BLaER1 treated with 17β-estradiol and CSF1 and Interleukin-3, amounts not matched to agents 10 nM and 100 nM (cell line): ENCODE results near the gene NDUFS8.
A peak's percentile ranks its signal among the peaks of the same experiment; 100 is the strongest.

Experiments used
- H3K27ac ChIP-seq, 11 experiments: shearing (Covaris generic); formaldehyde crosslinking; 2 replicates each; pipeline ENCODE4 v1.8.1; 2022
- H3K27me3 ChIP-seq, 11 experiments: shearing (Covaris generic); formaldehyde crosslinking; 2 replicates each; pipeline ENCODE4 v1.8.1; 2022
- H3K36me3 ChIP-seq, 11 experiments: shearing (Covaris generic); formaldehyde crosslinking; 2 replicates each; pipeline ENCODE4 v1.8.1; 2022
- H3K4me1 ChIP-seq, 10 experiments: shearing (Covaris generic); formaldehyde crosslinking; 2 replicates each; pipeline ENCODE4 v1.8.1; 2022
- H3K4me2 ChIP-seq, 11 experiments: shearing (Covaris generic); formaldehyde crosslinking; 2 replicates each; pipeline ENCODE4 v1.8.1; 2022
- H3K4me3 ChIP-seq, 10 experiments: shearing (Covaris generic); formaldehyde crosslinking; 2 replicates each; pipeline ENCODE4 v1.8.1; 2022
- H3K9ac ChIP-seq, 11 experiments: shearing (Covaris generic); formaldehyde crosslinking; 2 replicates each; pipeline ENCODE4 v1.8.1; 2022
- H3K9me3 ChIP-seq, 11 experiments: shearing (Covaris generic); formaldehyde crosslinking; replicated peaks in 1 of 11; 2 replicates each; pipeline ENCODE4 v1.8.1; 2022
- H4K20me1 ChIP-seq, 11 experiments: shearing (Covaris generic); formaldehyde crosslinking; 2 replicates each; pipeline ENCODE4 v1.8.1; 2022
- Cebpa-rat ChIP-seq, 11 experiments: shearing (Covaris generic); IDR thresholded peaks; 2 replicates each; pipeline ENCODE4 v1.8.1; 2022

Gene NDUFS8

DNA sequence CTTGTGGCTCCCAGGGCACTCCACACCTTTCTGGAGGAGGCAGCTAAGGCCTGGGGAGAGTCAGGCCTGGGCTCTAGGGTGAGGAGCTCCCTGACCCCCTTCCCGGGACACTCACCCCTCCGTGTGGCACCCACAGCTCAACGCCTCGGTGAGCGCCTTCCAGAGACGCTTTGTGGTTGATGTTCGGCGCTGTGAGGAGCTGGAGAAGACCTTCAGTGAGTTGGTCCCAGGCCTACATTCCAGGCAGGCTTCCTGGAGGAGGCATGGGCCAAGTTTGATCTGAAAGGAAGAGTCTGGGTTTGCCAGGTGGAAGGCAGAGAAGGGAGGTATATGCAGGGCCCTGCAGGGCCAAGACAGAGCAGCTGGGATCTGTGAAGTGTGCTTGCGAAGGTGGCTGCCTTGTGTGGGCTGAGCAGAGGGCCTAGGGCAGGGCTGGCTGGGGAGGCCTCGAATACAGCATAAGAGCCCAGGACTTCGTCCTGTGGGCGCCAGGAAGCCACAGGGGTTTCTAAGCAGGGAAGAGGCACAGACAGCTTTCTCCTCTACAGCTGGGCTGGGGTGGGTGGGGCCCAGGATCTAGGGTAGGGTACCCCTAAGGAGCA, 11.2 kb downstream of the NDUFS8 start:
- no peaks in the 10 kb centered on the region for H3K27me3 ChIP-seq
- H3K4me3 ChIP-seq, result peak overlapping the region; percentile 67 to 94 (median 77); a peak in 19 of 20 replicates
- H3K9me3 ChIP-seq, result no peaks in the 10 kb centered on the region
- peaks cover 24 to 65% (median 60%) of the 10 kb centered on the region in 11 experiments for H4K20me1 ChIP-seq
- H3K4me2 ChIP-seq, result peak overlapping the region; percentile 93 to 100 (median 98)
- peaks cover 45 to 81% (median 73%) of the 10 kb centered on the region in 10 experiments for H3K4me1 ChIP-seq
- H3K27ac ChIP-seq, result peak overlapping the region; percentile 70 to 92 (median 88)
- H3K9ac ChIP-seq, result peak overlapping the region; percentile 79 to 90 (median 86)
- TF ChIP-seq Cebpa-rat (IDR thresholded peaks at IDR 0.05), result no peak
- peaks cover 44 to 61% (median 54%) of the 10 kb centered on the region in 11 experiments for H3K36me3 ChIP-seq

DNA sequence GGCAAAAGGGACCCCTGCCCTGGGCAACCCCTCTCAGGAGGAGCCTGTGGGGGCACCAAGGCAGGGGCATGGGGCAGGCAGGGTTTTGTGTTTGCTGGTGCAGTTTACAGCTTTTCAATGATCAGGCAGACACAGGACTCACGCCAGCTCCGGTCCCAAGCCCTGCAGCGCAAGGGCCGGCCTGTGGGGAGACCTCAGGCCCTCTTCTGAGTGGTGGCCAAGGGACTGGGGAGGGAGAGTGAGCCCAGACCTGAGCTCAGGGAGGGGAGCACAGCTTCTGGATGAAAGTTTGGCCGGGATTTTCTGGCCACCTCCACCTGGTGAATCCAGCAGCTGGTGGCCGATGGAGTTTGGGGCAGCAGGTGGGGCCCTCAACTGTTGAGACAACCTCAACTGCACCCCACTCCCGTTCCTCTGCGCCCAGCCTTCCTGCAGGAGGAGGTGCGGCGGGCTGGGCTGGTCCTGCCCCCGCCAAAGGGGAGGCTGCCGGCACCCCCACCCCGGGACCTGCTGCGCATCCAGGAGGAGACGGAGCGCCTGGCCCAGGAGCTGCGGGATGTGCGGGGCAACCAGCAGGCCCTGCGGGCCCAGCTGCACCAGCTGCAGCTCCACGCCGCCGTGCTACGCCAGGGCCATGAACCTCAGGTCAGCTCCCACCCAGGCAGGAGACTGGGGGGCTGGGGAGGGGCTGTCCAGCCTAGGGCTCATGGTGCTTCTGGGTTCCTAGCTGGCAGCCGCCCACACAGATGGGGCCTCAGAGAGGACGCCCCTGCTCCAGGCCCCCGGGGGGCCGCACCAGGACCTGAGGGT, 11.9 kb downstream of the NDUFS8 start:
- Histone ChIP-seq H3K4me2 (peak overlapping the region; percentile 93 to 100 (median 98); a peak in 21 of 22 replicates), H3K9ac (peak overlapping the region; percentile 79 to 90 (median 86); a peak in 17 of 22 replicates), H3K27ac (peak overlapping the region in 8 of 11 experiments; percentile 85 to 92 (median 89); a peak in 12 of 22 replicates), H3K4me1 (peaks cover 37 to 74% (median 66%) of the 10 kb centered on the region in 10 experiments), H3K9me3 (no peaks in the 10 kb centered on the region), H3K36me3 (peaks cover 51 to 68% (median 61%) of the 10 kb centered on the region in 11 experiments), H3K27me3 (no peaks in the 10 kb centered on the region), H4K20me1 (peaks cover 24 to 72% (median 65%) of the 10 kb centered on the region in 11 experiments), H3K4me3 (peak overlapping the region in 2 of 10 experiments; percentile 92 to 94; a peak in 3 of 20 replicates)
- no peak for TF ChIP-seq Cebpa-rat (IDR thresholded peaks at IDR 0.05)

DNA sequence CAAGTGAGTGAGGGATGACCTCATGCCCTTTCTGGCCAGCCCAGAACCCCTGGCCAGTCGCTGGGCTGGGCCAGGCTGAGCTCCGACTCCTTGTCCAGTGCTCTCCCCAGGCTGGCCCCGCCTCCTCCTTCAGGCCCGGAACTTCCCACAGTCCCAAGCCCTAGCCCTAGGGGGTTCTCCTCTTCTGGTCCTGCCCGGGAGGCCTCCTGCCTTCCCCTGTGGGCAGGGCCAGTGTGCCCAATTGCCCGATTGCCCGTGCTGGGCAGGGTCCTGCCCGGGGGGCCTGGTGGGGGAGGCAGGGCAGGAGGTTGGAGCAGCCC, 12.5 kb downstream of the NDUFS8 start:
- Histone ChIP-seq H3K4me1 (peaks cover 32 to 68% (median 61%) of the 10 kb centered on the region in 10 experiments), H3K27me3 (no peaks in the 10 kb centered on the region), H3K4me3 (no peak overlapping the region), H3K27ac (peak overlapping the region in 4 of 11 experiments; percentile 1 to 92 (median 13); a peak in 5 of 22 replicates), H3K9ac (peak overlapping the region in 6 of 11 experiments; percentile 37 to 88 (median 86); a peak in 8 of 22 replicates), H3K9me3 (no peaks in the 10 kb centered on the region), H4K20me1 (peaks cover 24 to 77% (median 70%) of the 10 kb centered on the region in 11 experiments), H3K36me3 (peaks cover 56 to 73% (median 67%) of the 10 kb centered on the region in 11 experiments), H3K4me2 (peak overlapping the region; percentile 7 to 100 (median 98); a peak in 16 of 22 replicates)
- no peak for TF ChIP-seq Cebpa-rat (IDR thresholded peaks at IDR 0.05)

DNA sequence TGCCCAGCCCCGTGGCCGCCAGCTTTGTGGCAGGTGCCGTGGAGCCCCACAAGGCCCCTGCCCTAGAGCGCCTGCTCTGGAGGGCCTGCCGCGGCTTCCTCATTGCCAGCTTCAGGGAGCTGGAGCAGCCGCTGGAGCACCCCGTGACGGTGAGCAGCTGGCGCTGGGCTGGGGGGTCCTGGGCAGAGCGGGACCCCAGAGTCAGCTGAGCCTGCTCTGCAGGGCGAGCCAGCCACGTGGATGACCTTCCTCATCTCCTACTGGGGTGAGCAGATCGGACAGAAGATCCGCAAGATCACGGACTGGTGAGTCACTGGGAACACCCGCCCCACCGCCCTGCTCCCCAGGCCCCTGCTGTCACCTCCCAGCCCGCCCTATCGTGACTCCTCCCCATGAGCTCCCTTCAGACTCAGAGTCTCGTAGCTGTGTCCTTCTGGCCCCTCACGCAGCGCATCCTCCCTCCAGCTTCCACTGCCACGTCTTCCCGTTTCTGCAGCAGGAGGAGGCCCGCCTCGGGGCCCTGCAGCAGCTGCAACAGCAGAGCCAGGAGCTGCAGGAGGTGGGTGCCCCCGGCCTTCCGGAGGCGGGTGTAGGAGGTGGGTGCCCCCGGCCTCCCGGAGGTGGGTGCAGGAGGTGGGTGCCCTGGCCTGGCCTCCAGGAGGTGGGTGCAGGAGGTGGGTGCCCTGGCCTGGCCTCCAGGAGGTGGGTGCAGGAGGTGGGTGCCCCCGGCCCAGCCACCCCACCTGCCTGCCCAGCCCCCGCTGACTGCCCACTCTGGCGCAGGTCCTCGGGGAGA, 13.1 kb downstream of the NDUFS8 start:
- TF ChIP-seq Cebpa-rat (IDR thresholded peaks at IDR 0.05), result no peak
- peak overlapping the region in 5 of 11 experiments; percentile 37 to 88 (median 86); a peak in 6 of 22 replicates for H3K9ac ChIP-seq
- peaks cover 24 to 83% (median 74%) of the 10 kb centered on the region in 11 experiments for H4K20me1 ChIP-seq
- H3K27ac ChIP-seq, result peak overlapping the region in 2 of 11 experiments; percentile 10 to 92; a peak in 3 of 22 replicates
- H3K4me2 ChIP-seq, result peak overlapping the region in 9 of 11 experiments; percentile 12 to 100 (median 98); a peak in 15 of 22 replicates
- no peaks in the 10 kb centered on the region for H3K9me3 ChIP-seq
- H3K4me3 ChIP-seq, result no peak overlapping the region
- H3K4me1 ChIP-seq, result peaks cover 26 to 63% (median 55%) of the 10 kb centered on the region in 10 experiments
- no peaks in the 10 kb centered on the region for H3K27me3 ChIP-seq
- peaks cover 62 to 79% (median 73%) of the 10 kb centered on the region in 11 experiments for H3K36me3 ChIP-seq

DNA sequence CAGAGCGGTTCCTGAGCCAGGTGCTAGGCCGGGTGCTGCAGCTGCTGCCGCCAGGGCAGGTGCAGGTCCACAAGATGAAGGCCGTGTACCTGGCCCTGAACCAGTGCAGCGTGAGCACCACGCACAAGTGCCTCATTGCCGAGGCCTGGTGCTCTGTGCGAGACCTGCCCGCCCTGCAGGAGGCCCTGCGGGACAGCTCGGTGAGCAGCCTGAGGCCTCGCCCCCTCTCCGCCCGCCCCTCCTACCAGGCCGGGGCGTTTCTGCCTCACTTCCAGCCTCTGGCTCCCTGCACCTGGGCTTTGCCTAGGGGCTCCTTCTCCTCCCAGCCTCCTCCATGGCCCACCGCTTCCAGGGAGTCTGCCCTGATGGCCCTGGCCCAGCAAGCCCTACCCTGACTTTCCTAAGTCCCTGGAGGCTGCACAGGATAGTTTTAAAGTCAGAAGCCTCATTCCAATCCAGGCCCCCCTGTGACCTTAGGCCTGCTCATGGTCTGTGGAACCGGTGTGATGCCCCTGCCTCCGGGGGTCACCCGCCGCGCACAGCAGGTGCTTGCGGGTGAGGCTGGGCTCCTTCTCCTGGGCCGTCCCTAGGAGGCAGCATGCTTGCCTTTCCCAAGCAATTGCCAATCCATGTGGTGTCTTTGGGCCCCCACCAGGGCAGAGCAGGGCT, 13.8 kb downstream of the NDUFS8 start:
- Histone ChIP-seq H3K9me3 (no peaks in the 10 kb centered on the region), H3K9ac (peak overlapping the region in 2 of 11 experiments; percentile 11 to 15; a peak in 2 of 22 replicates), H3K27ac (no peak overlapping the region), H3K36me3 (peaks cover 69 to 86% (median 80%) of the 10 kb centered on the region in 11 experiments), H3K4me1 (peaks cover 24 to 55% (median 48%) of the 10 kb centered on the region in 10 experiments), H3K4me2 (peak overlapping the region in 4 of 11 experiments; percentile 3 to 30 (median 8); a peak in 5 of 22 replicates), H3K27me3 (no peaks in the 10 kb centered on the region), H3K4me3 (no peak overlapping the region), H4K20me1 (peaks cover 24 to 90% (median 81%) of the 10 kb centered on the region in 11 experiments)
- no peak for TF ChIP-seq Cebpa-rat (IDR thresholded peaks at IDR 0.05)

DNA sequence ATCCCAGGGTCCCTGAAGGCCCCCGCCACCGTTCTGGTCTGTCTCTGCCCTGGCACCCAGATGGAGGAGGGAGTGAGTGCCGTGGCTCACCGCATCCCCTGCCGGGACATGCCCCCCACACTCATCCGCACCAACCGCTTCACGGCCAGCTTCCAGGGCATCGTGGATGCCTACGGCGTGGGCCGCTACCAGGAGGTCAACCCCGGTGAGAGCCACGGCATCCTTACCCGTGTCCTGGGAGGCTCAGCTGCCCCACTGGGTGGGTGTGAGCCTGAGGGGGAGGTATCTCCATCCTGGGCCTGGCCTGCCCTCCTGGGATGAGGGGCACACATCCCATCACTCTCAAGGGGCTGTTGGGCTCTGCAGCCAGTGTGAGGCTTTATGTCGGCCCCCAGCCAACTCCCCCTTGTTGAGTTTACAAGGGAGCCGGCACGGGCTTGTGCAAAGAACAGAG, 14.4 kb downstream of the NDUFS8 start:
- Histone ChIP-seq H3K9me3 (no peaks in the 10 kb centered on the region), H3K9ac (peak overlapping the region in 3 of 11 experiments; percentile 11 to 19 (median 15); a peak in 1 of 22 replicates), H4K20me1 (peaks cover 24 to 97% (median 88%) of the 10 kb centered on the region in 11 experiments), H3K4me3 (no peak overlapping the region), H3K27me3 (no peaks in the 10 kb centered on the region), H3K4me1 (peaks cover 27 to 49% (median 42%) of the 10 kb centered on the region in 10 experiments), H3K27ac (no peak overlapping the region), H3K36me3 (peaks cover 76 to 93% (median 86%) of the 10 kb centered on the region in 11 experiments), H3K4me2 (peak overlapping the region in 2 of 11 experiments; percentile 3 to 12; a peak in 1 of 22 replicates)
- TF ChIP-seq Cebpa-rat (IDR thresholded peaks at IDR 0.05), result no peak

DNA sequence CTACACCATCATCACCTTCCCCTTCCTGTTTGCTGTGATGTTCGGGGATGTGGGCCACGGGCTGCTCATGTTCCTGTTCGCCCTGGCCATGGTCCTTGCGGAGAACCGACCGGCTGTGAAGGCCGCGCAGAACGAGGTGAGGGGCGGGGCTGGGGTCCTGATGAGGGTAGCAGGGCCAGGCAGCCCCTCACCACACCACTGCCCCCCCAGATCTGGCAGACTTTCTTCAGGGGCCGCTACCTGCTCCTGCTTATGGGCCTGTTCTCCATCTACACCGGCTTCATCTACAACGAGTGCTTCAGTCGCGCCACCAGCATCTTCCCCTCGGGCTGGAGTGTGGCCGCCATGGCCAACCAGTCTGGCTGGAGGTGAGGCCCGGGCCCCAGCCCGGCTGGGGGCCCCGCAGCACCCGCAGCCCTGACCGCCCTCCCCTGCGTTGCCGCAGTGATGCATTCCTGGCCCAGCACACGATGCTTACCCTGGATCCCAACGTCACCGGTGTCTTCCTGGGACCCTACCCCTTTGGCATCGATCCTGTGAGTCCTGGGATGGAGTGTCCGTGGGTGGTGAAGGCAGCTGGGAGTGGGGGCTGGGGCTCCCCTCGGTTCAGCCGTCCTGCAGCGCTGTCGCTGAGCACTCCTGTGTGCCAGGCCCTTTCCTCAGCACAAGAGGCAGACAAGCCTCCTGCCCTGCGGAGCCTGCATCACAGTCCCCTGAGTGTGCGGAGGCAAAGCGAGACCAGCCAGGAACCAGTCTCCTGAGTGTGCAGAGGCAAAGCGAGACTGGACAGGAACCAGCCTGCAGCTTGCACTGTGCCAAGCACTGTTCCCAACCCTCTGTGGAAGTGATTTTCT, 17.2 kb downstream of the NDUFS8 start:
- no peak for TF ChIP-seq Cebpa-rat (IDR thresholded peaks at IDR 0.05)
- H3K4me3 ChIP-seq, result no peak overlapping the region

More for the DNA sequence above, 17.2 kb downstream of the NDUFS8 start:
- Histone ChIP-seq H3K36me3 (peaks cover 98 to 100% (median 99%) of the 10 kb centered on the region in 11 experiments), H3K4me1 (peaks cover 8 to 32% (median 22%) of the 10 kb centered on the region in 10 experiments), H3K4me2 (no peak overlapping the region), H3K27me3 (no peaks in the 10 kb centered on the region), H3K9ac (no peak overlapping the region), H3K9me3 (no peaks in the 10 kb centered on the region), H4K20me1 (peaks cover 5 to 100% (median 93%) of the 10 kb centered on the region in 11 experiments; a peak in 21 of 22 replicates), H3K27ac (no peak overlapping the region)
